Measurements from ENCODE around the gene PPIE. TPM values are rescaled to one million over a fixed set of nuclear protein-coding genes. Genes with fewer than 3 reads are reported as not detected.

Gene PPIE
- total RNA-seq, 4 donors from 2014 or later: 26.6 to 35.6 (median 29.8) TPM

DNA sequence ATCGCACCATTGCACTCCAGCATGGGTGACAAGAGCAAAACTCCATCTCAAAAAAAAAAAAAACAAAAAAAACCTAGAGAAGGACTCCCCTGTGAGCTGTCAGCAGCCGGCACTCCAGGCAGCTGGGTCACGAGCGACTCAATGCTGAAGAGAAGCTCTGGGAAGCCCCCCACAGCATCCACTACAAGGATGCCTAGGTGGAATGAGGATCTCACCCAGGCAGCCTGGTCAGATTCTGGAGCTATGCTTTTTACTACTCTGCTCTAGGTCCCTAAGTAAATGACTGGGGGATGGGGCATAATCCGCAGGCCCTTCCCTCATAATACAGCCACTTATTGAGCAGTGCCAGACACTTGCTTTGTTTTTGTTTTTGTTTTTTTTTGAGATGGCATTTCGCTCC is 43.4 kb downstream of the PPIE start:
- TF ChIP-seq, protein P1, sequence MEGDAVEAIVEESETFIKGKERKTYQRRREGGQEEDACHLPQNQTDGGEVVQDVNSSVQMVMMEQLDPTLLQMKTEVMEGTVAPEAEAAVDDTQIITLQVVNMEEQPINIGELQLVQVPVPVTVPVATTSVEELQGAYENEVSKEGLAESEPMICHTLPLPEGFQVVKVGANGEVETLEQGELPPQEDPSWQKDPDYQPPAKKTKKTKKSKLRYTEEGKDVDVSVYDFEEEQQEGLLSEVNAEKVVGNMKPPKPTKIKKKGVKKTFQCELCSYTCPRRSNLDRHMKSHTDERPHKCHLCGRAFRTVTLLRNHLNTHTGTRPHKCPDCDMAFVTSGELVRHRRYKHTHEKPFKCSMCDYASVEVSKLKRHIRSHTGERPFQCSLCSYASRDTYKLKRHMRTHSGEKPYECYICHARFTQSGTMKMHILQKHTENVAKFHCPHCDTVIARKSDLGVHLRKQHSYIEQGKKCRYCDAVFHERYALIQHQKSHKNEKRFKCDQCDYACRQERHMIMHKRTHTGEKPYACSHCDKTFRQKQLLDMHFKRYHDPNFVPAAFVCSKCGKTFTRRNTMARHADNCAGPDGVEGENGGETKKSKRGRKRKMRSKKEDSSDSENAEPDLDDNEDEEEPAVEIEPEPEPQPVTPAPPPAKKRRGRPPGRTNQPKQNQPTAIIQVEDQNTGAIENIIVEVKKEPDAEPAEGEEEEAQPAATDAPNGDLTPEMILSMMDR (IDR thresholded peaks at IDR 0.05; ENCODE audit: low read depth): no peak

DNA sequence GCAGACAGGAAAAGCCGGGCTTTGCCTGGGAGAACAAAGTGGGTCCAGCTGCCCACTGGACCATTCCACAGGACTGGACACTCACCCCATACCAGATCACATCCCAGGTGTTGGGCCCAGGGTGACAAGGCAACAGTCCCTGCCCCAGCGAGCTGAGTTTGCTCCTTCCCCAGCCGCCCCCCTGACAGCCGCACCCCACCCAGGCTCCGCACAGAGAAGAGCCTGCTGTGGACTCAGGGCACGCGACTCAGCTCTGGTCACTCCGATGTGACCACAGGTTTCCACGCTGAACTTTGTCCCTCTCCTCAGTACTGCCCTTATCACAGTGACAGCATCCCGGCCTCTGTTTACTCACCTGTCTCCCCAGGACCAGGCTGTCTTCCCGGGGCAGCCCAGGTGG is 48.8 kb downstream of the PPIE start:
- TF ChIP-seq, protein P1 (IDR thresholded peaks at IDR 0.05; ENCODE audit: low read depth): no peak

DNA sequence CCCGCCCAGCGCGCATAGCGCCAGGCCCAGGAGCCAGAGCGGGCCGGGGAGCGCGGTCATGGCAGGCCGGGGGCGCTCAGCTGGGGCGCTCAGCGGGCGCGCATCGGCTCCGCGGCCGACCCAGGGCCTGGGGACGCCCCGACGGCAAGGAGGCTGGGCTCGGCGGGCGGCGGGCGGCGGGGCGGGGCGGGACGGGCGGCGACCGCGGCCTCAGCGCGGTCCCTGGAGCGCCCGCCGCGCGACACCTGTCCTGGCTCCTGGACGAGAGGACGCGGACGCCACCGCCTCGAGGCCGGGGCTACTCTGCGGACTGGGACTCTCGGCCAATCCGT is 49.7 kb downstream of the PPIE start:
- TF ChIP-seq, protein P1 (IDR thresholded peaks at IDR 0.05; ENCODE audit: low read depth): no peak

DNA sequence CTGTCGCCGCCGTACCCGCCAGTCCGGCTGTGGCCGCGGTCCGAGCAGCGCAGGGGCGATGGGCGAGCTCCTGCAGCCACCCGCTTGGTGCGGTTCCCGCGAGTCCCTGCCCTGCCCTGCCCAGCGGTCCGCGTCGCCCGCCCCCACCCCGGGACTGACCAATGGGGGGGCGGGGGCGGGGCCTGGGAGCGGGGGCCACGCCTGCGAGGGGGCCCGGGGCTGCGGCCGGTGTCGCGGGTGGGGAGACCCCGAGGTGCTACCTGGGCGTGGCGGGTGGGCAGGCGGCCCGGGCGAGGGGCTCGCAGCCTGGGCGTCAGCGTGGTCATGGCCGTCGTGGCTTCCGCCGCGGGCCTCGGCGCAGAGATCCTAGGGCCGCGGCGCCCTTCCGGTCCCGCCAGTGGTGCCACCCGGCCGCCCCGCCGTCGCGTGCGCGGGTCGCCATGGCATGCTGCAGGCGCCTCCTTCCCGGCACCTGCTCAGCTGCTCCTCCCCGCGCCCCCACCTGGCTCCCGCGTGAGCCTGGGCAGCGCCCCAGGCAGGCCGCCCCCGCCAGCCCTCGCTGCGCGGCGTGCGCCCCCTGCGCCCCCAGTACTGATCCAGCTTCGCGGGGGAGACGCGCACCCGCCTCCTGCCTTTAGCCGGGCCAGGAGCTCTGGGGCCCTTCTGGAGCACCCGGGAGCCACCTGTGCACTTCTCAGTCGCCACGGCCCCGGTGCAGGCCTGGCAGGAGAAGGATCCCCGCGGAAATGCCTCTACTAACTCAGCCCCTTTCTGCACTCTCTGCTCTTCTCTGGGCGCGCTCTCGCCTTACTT is 50.3 kb downstream of the PPIE start, which contains the start of gene BMP8B:
BMP8B (minus strand) TSS at position 108 of the 813 bp plus-strand sequence. CDS start 380 bp downstream, outside the sequence.
- TF ChIP-seq, protein P1 (IDR thresholded peaks at IDR 0.05; ENCODE audit: low read depth): no peak

DNA sequence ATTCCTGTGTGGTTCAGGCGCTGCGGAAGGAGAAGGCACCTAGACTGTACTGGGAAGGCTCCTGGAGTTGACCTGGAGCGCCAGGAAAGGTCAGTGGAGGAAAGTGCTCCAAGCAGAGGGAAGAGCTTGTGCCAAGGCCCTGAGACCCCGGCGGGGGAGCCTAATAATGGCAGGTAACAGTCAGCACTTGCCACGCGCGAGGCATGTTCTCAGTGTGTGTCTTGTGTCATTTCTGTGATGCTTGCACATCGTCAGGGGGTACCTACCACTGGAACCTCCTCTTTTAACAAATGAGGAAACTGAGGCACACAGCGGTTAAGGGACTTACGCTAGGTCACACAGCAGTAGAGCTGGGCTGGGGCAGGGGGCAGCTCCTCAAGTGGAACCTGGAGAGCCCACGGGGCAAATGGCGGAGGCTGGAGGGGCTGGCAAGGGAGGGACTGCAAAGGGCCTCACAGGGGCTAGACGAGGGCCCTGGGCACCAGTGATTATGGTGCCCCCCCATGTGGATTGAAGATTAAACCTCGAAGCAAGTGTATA is 51.0 kb downstream of the PPIE start:
- TF ChIP-seq, protein P1 (IDR thresholded peaks at IDR 0.05; ENCODE audit: low read depth): no peak

DNA sequence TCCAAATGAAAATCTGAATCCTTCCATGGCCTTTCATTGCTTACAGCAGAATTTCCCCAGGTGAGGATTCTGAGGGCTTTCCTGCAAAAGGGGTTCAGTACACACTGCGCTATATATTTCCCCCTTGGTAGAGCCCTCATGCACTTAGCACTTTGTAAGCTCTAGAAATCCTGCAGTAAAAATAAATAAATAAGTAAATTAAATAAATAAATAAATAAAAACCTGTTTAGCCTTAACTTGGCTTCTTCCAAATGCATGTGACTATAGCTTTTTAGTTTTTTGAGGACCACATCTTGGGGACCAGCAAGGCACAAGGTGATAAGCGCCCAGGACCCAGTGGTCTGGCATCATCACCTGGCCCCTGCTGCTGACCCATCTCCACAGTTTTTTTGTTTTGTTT is 53.2 kb downstream of the PPIE start:
- TF ChIP-seq, protein P1 (IDR thresholded peaks at IDR 0.05; ENCODE audit: low read depth): no peak

DNA sequence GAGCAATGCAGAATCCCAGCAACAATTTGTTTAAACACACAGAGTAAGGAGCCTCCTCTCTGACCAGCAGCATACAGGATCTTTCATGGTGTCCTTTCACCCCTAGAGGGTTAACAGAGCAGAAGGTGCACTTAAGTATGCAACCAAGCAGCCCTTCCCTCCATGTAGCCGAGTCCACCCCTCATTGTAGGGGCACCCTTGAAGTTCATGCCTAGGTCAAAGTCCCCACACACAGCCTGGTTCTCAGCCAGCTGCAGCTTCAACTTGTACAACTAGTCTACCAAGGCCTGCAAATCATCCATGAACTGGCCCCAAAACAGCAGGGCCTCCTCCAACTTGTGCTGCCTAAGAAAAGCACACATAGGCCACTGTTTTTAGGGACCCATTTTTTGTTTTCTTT is 57.0 kb downstream of the PPIE start:
- TF ChIP-seq, protein P1 (IDR thresholded peaks at IDR 0.05; ENCODE audit: low read depth): no peak
